OCI-LY3 (cell line): ENCODE measurements around the gene TAAR8.
"Not testable (repeated sequence)": the region's sequence is repeated elsewhere in the genome, so short reads cannot be mapped to it uniquely, and the experiment has no call there.

Source experiments
- H2AFZ ChIP-seq: fragments of 200-600, 300-600 bp; shearing (Covaris generic); 2 replicates; pipeline ENCODE4 v1.6.0; 2014; ENCODE audit warnings: antibody characterized with exemption, low read depth, low read length
- H3K27ac ChIP-seq: fragments of 200-600, 300-600 bp; sonication (generic); 2 replicates; pipeline ENCODE4 v1.5.1; 2014; ENCODE audit warnings: mild to moderate bottlenecking, low read length, moderate library complexity, mixed read lengths
- H3K27me3 ChIP-seq: fragments of 200-600, 300-600 bp; sonication (generic); 2 replicates; pipeline ENCODE4 v1.6.1; 2014; ENCODE audit warnings: low read depth, low read length, mixed read lengths
- H3K36me3 ChIP-seq: fragments of 200-600, 300-600 bp; sonication (generic); replicated peaks from 2 replicates; pipeline ENCODE3; 2014; ENCODE audit warnings: low read depth, low read length, mixed read lengths
- H3K4me1 ChIP-seq: fragments of 300-600, 200-600 bp; sonication (generic); 2 replicates; pipeline ENCODE4 v1.6.1; 2014; ENCODE audit warnings: low read length, mixed read lengths
- H3K4me2 ChIP-seq: fragments of 200-600, 300-600 bp; sonication (generic); 2 replicates; pipeline ENCODE4 v1.6.1; 2014; ENCODE audit warnings: low read length, mixed read lengths
- H3K4me3 ChIP-seq: fragments of 300-600, 200-600 bp; sonication (generic); 2 replicates; pipeline ENCODE4 v1.5.1; 2014; ENCODE audit warnings: antibody characterized with exemption, mild to moderate bottlenecking, low read length, moderate library complexity
- H3K79me2 ChIP-seq: fragments of 300-600, 200-600 bp; shearing (Covaris generic); 2 replicates; pipeline ENCODE4 v1.6.1; 2014; ENCODE audit warnings: mild to moderate bottlenecking, low read length, mixed read lengths
- H3K9ac ChIP-seq: fragments of 300-600, 200-600 bp; shearing (Covaris generic); 2 replicates; pipeline ENCODE4 v1.6.0; 2014; ENCODE audit warnings: mild to moderate bottlenecking, low read length, moderate library complexity
- H3K9me3 ChIP-seq: fragments of 200-600, 300-600 bp; shearing (Covaris generic); 2 replicates; pipeline ENCODE4 v1.6.1; 2014; ENCODE audit warnings: low read length, mixed read lengths; ENCODE audit not compliant: insufficient read depth
- H4K20me1 ChIP-seq: fragments of 200-600, 300-600 bp; sonication (generic); 2 replicates; pipeline ENCODE4 v1.6.1; 2016; ENCODE audit warnings: low read length, mixed read lengths; ENCODE audit not compliant: insufficient read depth
- CTCF ChIP-seq: fragments of 200-600, 300-600 bp; sonication (generic); IDR thresholded peaks from 2 replicates; pipeline ENCODE4 v1.5.1; 2014; ENCODE audit warnings: antibody characterized with exemption, low read length, low read depth
- EZH2phosphoT487 ChIP-seq: fragments of 200-600 bp; shearing (Covaris generic); IDR thresholded peaks from 2 replicates; pipeline ENCODE4 v1.6.1; 2018; ENCODE audit warnings: antibody characterized with exemption, mixed run types, low read depth

The TAAR8 gene

DNA sequence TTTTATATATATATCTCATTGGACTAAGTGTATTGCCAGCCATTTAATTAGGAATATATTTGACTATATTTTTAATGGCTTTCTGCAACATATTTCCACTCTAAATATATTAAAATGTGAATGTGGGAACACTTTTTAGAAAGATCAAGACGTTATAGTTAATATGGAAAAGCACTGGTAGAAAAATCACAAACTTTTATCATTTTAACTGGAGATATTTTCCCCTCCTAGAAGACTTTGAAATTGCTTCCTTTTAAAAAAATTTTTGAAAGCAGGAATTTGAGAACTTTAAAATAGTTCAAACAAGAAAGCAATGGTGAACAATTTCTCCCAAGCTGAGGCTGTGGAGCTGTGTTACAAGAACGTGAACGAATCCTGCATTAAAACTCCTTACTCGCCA is 14.5 kb upstream of the TAAR8 start, which contains the start of gene TAAR9:
Gene TAAR9 (plus strand): TSS at position 301 of the 400 bp plus-strand sequence. CDS start 13 bp downstream, at position 314.
- no peaks in the 10 kb centered on the region for H3K9me3 ChIP-seq

GRCh38 chr6:132544826-132545225 is 7.6 kb upstream of the TAAR8 start:
- Histone ChIP-seq H3K9ac (no peak overlapping the region), H3K4me2 (no peak overlapping the region), H3K27ac (no peak overlapping the region), H3K36me3 (no peaks in the 10 kb centered on the region), H3K4me3 (no peak overlapping the region), H3K4me1 (peaks cover 9% of the 10 kb centered on the region), H4K20me1 (no peaks in the 10 kb centered on the region), H2AFZ (no peak overlapping the region), H3K27me3 (peaks cover 4% of the 10 kb centered on the region; the same call in 1 of the 2 replicates), H3K9me3 (no peaks in the 10 kb centered on the region), H3K79me2 (no peaks in the 10 kb centered on the region)
- no peak for TF ChIP-seq CTCF
- no peak for TF ChIP-seq EZH2phosphoT487

More for the DNA sequence above, 14.5 kb upstream of the TAAR8 start, which contains the start of gene TAAR9:
- H3K4me3 ChIP-seq: no peak within 1 kb of the TSS
- H3K36me3 ChIP-seq: no peaks in the 10 kb centered on the region
- no peak within 1 kb of the TSS for H2AFZ ChIP-seq
- H3K27ac ChIP-seq: no peak within 1 kb of the TSS
- H4K20me1 ChIP-seq: no peaks in the 10 kb centered on the region
- H3K27me3 ChIP-seq: peaks cover 4% of the 10 kb centered on the region; the same call in 1 of the 2 replicates
- H3K79me2 ChIP-seq: no peaks in the 10 kb centered on the region
- no peaks in the 10 kb centered on the region for H3K4me1 ChIP-seq
- no peak for TF ChIP-seq EZH2phosphoT487
- TF ChIP-seq CTCF: no peak
- H3K4me2 ChIP-seq: no peak within 1 kb of the TSS
- no peak within 1 kb of the TSS for H3K9ac ChIP-seq

DNA sequence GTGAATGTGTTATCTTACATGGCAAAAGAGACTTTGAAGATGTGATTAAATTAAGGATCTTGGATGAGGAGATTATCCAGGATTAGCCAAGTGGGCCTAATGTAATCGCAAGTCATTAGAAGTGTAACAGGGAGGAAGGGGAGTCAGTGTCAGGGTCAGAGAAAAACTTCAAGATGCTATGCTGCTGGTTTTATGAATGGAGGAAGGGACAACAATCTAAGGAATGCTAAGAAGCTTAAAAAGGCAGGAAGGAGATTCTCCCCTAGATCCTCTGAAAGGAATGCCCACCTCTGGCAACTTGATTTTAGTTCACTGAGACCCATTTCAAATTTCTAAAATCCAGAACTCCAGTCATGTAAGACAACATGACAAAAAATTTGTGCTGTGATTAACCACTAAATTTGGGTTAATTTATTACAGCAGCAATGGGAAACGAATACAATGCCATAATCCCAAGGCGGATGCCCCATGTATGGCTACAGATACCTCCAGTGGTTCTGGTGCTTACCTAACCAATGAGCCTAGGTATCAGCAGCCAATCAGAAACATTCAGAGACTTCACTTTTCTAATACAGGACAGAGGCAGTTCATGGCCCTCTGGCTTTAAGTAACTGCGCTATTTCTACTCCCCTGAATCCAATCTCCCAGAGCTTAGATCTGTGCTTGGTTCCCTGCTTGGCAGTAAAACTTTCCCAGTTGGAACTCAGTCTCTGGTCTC is 3.6 kb upstream of the TAAR8 start:
- no peaks in the 10 kb centered on the region for H3K27me3 ChIP-seq
- no peak overlapping the region for H3K9ac ChIP-seq
- no peak overlapping the region for H3K4me2 ChIP-seq
- peaks cover 9% of the 10 kb centered on the region for H3K4me1 ChIP-seq
- no peaks in the 10 kb centered on the region for H3K9me3 ChIP-seq
- no peak for TF ChIP-seq CTCF
- no peak for TF ChIP-seq EZH2phosphoT487
- H4K20me1 ChIP-seq: no peaks in the 10 kb centered on the region
- H3K27ac ChIP-seq: no peak overlapping the region
- no peak overlapping the region for H3K4me3 ChIP-seq
- H2AFZ ChIP-seq: no peak overlapping the region
- no peaks in the 10 kb centered on the region for H3K36me3 ChIP-seq
- no peaks in the 10 kb centered on the region for H3K79me2 ChIP-seq

DNA sequence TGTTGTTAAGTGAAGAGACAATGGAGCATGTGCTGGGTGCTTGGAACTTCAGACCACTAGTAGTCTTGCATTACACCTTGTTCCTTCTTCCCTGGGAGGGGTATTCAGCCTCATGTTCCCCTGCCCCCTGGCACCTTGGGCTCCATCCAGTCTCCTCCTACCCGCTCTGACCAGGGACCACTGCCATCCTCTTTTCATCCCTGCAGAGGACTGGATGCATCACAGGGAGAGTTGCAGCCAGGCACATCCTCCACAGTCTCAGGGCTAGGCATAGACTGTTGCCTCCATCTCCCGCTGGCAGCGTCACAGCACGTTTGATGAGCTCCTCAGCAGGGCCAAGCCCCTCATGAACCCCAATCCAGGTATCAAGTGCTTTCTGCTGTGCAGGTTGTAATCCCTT is 1.3 kb upstream of the TAAR8 start:
- H3K4me3 ChIP-seq: no peak overlapping the region
- no peaks in the 10 kb centered on the region for H3K9me3 ChIP-seq
- H3K27ac ChIP-seq: no peak overlapping the region
- no peaks in the 10 kb centered on the region for H3K79me2 ChIP-seq
- peaks cover 9% of the 10 kb centered on the region for H3K4me1 ChIP-seq
- TF ChIP-seq EZH2phosphoT487: no peak
- TF ChIP-seq CTCF: no peak
- H3K27me3 ChIP-seq: no peaks in the 10 kb centered on the region
- H3K9ac ChIP-seq: no peak overlapping the region
- H2AFZ ChIP-seq: no peak overlapping the region
- no peaks in the 10 kb centered on the region for H3K36me3 ChIP-seq
- H4K20me1 ChIP-seq: no peaks in the 10 kb centered on the region
- H3K4me2 ChIP-seq: no peak overlapping the region

DNA sequence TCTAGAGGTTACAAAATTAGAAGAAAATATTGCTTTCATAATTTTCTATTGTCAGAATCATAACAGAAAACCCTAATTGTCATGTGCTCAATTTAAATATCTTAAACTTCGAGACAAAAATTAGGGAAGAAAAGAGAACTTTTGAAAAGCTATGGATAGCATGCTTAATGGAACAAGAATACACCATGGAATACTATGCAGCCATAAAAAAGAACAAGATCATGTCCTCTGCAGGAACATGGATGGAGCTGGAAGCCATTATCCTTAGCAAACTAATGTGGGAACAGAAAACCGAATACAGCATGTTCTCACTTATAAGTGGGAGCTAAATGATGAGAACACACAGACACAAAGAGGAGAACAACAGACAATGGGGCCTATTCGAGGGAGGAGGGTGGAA is 7.6 kb downstream of the TAAR8 start:
- H3K9me3 ChIP-seq, H3K4me2 ChIP-seq, H3K4me3 ChIP-seq, H4K20me1 ChIP-seq, H2AFZ ChIP-seq, H3K79me2 ChIP-seq, H3K9ac ChIP-seq, H3K36me3 ChIP-seq, H3K27ac ChIP-seq, H3K4me1 ChIP-seq: not testable (repeated sequence)
- 0 out of 2 replicates have a peak, but pooled peaks cover 12% of the 10 kb centered on the region for H3K27me3 ChIP-seq
